HepG2 (cell line): ENCODE results near the gene BIRC7. TPM values are rescaled to one million over a fixed set of nuclear protein-coding genes. Genes with fewer than 3 reads are reported as not detected.

ENCODE experiments used
- CSRNP1 ChIP-seq: sonication (generic); formaldehyde crosslinking; IDR thresholded peaks from 2 replicates; pipeline ENCODE4 v1.8.1; 2023; ENCODE audit warnings: mild to moderate bottlenecking, missing genetic modification reagents
- CTCF ChIP-seq: sonication (generic); formaldehyde crosslinking; IDR thresholded peaks from 2 replicates; pipeline ENCODE4 v1.5.0; 2020; ENCODE audit warnings: mild to moderate bottlenecking, missing genetic modification reagents, moderate library complexity
- LBX2 ChIP-seq: sonication (generic); formaldehyde crosslinking; IDR thresholded peaks from 2 replicates; pipeline ENCODE4 v1.5.0; 2020; ENCODE audit warnings: missing genetic modification reagents, mild to moderate bottlenecking, borderline replicate concordance
- MLXIP ChIP-seq: sonication (generic); formaldehyde crosslinking; IDR thresholded peaks from 2 replicates; pipeline ENCODE4 v1.9.0; 2021; ENCODE audit warnings: missing genetic modification reagents, borderline replicate concordance
- PHB2 ChIP-seq: fragments of 450-650 bp; IDR thresholded peaks from 2 replicates; pipeline ENCODE4 v1.6.1; 2018; ENCODE audit not compliant: partially characterized antibody
- RARG ChIP-seq: sonication (generic); formaldehyde crosslinking; IDR thresholded peaks from 2 replicates; pipeline ENCODE4 v1.4.0; 2020; ENCODE audit warnings: low read depth, mild to moderate bottlenecking, missing genetic modification reagents
- SALL1 ChIP-seq: sonication (generic); formaldehyde crosslinking; IDR thresholded peaks from 2 replicates; pipeline ENCODE4 v1.8.0; 2022; ENCODE audit warnings: mild to moderate bottlenecking, missing genetic modification reagents
- SRSF9 ChIP-seq: fragments of 200-400 bp; formaldehyde crosslinking; IDR thresholded peaks from 2 replicates; pipeline ENCODE4 v1.6.1; 2018; ENCODE audit warnings: borderline replicate concordance, mild to moderate bottlenecking, low read depth, low read length; ENCODE audit not compliant: insufficient read depth, poor library complexity, severe bottlenecking
- TERF1 ChIP-seq: sonication (generic); formaldehyde crosslinking; IDR thresholded peaks from 2 replicates; pipeline ENCODE4 v1.8.0; 2022; ENCODE audit warnings: mild to moderate bottlenecking, missing genetic modification reagents, moderate library complexity
- TGIF2 ChIP-seq: IDR thresholded peaks from 2 replicates; pipeline ENCODE4 v1.6.1; 2016; ENCODE audit warnings: control low read depth, missing compliant biosample characterization
- TOE1 ChIP-seq: sonication (generic); formaldehyde crosslinking; IDR thresholded peaks from 2 replicates; pipeline ENCODE4 v1.4.0; 2020; ENCODE audit warnings: mild to moderate bottlenecking, missing genetic modification reagents
- ZFP36L1 ChIP-seq: sonication (generic); formaldehyde crosslinking; IDR thresholded peaks from 2 replicates; pipeline ENCODE4 v1.8.0; 2022; ENCODE audit warnings: mild to moderate bottlenecking, missing genetic modification reagents, moderate library complexity
- ZNF143 ChIP-seq: sonication (generic); formaldehyde crosslinking; IDR thresholded peaks from 2 replicates; pipeline ENCODE4 v1.4.0; 2020; ENCODE audit warnings: missing genetic modification reagents
- ZNF256 ChIP-seq: sonication (generic); formaldehyde crosslinking; conservative IDR thresholded peaks from 2 replicates; pipeline ENCODE4 v1.4.0; 2020; ENCODE audit warnings: missing genetic modification reagents
- ZNF362 ChIP-seq: sonication (generic); formaldehyde crosslinking; IDR thresholded peaks from 2 replicates; pipeline ENCODE4 v1.4.0; 2020; ENCODE audit warnings: missing genetic modification reagents, mild to moderate bottlenecking, borderline replicate concordance
- ZNF382 ChIP-seq: sonication (generic); formaldehyde crosslinking; IDR thresholded peaks from 2 replicates; pipeline ENCODE4 v1.5.0; 2020; ENCODE audit warnings: missing genetic modification reagents, mild to moderate bottlenecking, borderline replicate concordance
- ZNF432 ChIP-seq: sonication (generic); formaldehyde crosslinking; IDR thresholded peaks from 2 replicates; pipeline ENCODE4 v1.5.0; 2020; ENCODE audit warnings: missing genetic modification reagents, mild to moderate bottlenecking, borderline replicate concordance
- ZNF530 ChIP-seq: sonication (generic); formaldehyde crosslinking; IDR thresholded peaks from 2 replicates; pipeline ENCODE4 v1.5.0; 2020; ENCODE audit warnings: low read depth, mild to moderate bottlenecking, missing genetic modification reagents
- ZNF83 ChIP-seq: sonication (generic); formaldehyde crosslinking; IDR thresholded peaks from 2 replicates; pipeline ENCODE4 v1.4.0; 2020; ENCODE audit warnings: missing genetic modification reagents, mild to moderate bottlenecking, borderline replicate concordance
- polyA plus RNA-seq, 8 experiments: library from polyadenylated mRNA; depleted of rRNA in 3 of 8; stranded (reverse) in 7 of 8; unstranded in 1 of 8; fragments of >200 nt; fragmentation: Illumina TruSeq in 4 of 8; extraction: Trizol in 4 of 8; gene quantifications; 2 replicates each; pipeline versions ENCODE4 v1.2.1 to v1.2.3, GENCODE V29; 2011 to 2016; ENCODE audit warnings: low read depth in 4 of 8, missing spikeins in 1 of 8, mixed read lengths in 1 of 8; ENCODE audit not compliant: insufficient read depth in 1 of 8
- total RNA-seq, 5 experiments: library from RNA; depleted of rRNA; stranded (reverse); fragments of >200 nt; fragmentation: Illumina TruSeq; extraction: Trizol; gene quantifications; 2 replicates each; pipeline ENCODE4 v1.2.3, GENCODE V29; 2016; ENCODE audit warnings: low read depth in 1 of 5

The BIRC7 gene
- total and polyA plus RNA-seq, 2 of the 13 experiments (the other 11 are each of a cell fraction or from before 2014, with no cell fraction given) = 0.27 to 5.1 TPM

GRCh38 chr20:63235399-63235983 lies at the start of gene BIRC7 (continued):
- peak; percentile 36; the same call in 1 of the 2 replicates for TF ChIP-seq SALL1 (CRISPR knock-in tag)
- no peak for TF ChIP-seq ZNF362
- TF ChIP-seq ZNF432 (CRISPR knock-in tag) = no peak
- TF ChIP-seq CSRNP1 (CRISPR knock-in tag) = peak; percentile 68; the same call in 1 of the 2 replicates
- TF ChIP-seq CTCF (CRISPR knock-in tag) = no peak
- 0 out of 2 replicates have a peak, but pooled peaks have one; percentile 7 for TF ChIP-seq ZNF143
- TF ChIP-seq ZFP36L1 (CRISPR knock-in tag) = no peak
- no peak for TF ChIP-seq TGIF2 (CRISPR knock-in tag)
- TF ChIP-seq SRSF9 = no peak
- no peak for TF ChIP-seq LBX2 (CRISPR knock-in tag)
- TF ChIP-seq ZNF256 = no peak
- TF ChIP-seq RARG (CRISPR knock-in tag) = no peak
- no peak for TF ChIP-seq TOE1 (CRISPR knock-in tag)
- TF ChIP-seq MLXIP = no peak
- no peak for TF ChIP-seq TERF1 (CRISPR knock-in tag)
- no peak for TF ChIP-seq PHB2
- no peak for TF ChIP-seq ZNF530 (CRISPR knock-in tag)
- TF ChIP-seq ZNF83 (CRISPR knock-in tag) = no peak
- TF ChIP-seq ZNF382 = no peak
